GM19193 (cell line): ENCODE measurements around the gene CTDSPL.

Experiments used
- POLR2A ChIP-seq: IDR thresholded peaks from 4 replicates; pipeline ENCODE4 v1.6.1; 2011; ENCODE audit not compliant: insufficient read depth, insufficient read length; ENCODE audit errors: extremely low read depth

Gene CTDSPL

GRCh38 chr3:37863949-37864822 is 2.5 kb downstream of the CTDSPL start:
- TF ChIP-seq POLR2A = no peak

- TF ChIP-seq POLR2A = no peak
Observed at GRCh38 chr3:37864904-37865303, 3.2 kb downstream of the CTDSPL start.

DNA sequence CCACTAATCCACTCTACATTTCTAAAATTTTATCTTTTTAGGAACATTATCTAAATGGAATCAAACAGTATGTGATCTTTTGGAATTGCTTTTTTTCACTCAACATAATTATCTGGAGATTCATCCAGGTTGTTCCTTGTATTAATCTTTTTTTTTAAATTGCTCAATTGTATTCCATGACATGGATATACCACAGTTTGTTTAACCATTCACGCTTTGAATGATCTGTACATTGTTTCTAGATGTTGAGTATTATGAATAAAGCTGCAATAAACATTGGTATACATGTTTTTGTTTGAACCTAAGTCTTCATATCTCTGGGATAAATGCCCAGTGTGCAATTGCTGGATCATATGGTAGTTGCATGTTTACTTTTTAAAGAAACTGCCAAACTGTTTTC is 5.5 kb downstream of the CTDSPL start:
- no peak for TF ChIP-seq POLR2A

DNA sequence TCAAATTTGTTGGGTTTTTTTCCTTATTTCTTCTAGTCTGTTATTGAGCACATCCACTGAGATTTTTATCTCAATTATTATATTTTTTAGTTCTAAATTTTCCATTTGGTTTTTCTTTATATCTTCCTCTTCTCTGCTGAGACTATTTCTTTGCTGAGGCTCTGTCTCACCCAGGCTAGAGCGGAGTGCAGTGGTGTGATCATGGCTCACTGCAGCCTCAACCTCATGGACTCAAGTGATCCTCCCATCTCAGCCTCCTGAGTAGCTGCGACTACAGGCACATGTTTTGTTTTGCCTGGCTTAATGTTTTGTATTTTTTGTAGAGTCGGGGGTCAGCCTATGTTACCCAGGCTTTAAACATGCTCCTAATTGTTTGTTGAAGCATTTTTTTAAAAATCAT is 10.2 kb downstream of the CTDSPL start:
- no peak for TF ChIP-seq POLR2A

GRCh38 chr3:37872413-37873160 is 10.9 kb downstream of the CTDSPL start:
- TF ChIP-seq POLR2A = no peak

DNA sequence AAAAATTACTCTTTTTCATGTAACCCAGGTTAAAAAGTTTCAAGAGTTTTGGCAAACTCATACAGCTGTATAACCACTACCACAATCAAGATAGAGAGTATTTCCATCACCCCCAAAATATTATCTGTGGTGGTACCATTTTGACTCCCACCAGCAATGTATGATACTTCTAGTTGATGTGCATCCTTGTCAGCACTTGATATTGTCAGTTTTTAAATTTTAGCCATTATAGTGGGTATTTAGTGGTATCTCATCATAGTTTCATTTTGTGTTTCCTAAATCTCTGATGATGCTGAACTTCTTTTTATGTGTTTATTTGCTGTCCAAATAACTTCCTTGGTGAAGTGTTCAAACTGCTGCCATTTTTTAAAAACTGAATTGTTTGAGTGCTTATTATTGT is 14.6 kb downstream of the CTDSPL start:
- no peak for TF ChIP-seq POLR2A

DNA sequence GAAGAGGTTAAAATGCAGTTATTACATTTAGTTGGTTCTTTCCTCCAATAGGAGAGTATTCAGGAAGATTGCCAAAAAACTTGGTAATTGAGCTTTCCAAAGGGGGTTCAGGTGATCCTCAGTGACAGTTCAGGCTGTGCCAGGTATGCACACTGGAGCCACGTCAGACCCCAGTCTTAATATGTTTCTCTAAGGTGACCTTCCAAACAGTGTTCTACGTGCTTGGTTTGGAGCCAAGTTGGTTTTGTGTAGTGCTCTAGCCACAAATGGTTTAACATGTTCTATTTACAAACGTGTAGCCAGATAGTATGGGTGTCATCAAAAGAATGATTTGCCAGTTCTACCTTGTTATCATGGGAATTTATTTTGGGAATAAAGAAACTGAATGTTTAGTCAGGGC is 21.0 kb downstream of the CTDSPL start:
- no peak for TF ChIP-seq POLR2A

GRCh38 chr3:37885814-37886213 is 24.1 kb downstream of the CTDSPL start:
- no peak for TF ChIP-seq POLR2A

DNA sequence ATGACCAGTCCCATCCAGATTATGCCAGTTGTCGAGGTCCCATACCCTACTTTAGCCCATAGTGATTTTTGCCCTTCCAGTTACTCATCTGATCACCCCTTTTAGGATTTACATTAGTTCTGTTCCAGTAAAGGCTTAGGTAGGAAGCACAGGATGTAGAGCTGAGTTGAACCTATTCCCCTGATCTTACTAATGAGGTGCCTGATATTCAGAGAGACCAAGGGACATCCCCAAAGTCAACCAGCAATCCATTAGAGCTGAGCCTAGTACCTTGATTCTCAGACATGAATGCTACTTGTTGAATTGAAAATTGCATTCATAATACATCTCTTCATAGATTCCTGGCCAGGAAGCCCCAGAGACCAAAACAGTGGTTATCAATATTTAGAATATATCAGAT is 24.7 kb downstream of the CTDSPL start:
- no peak for TF ChIP-seq POLR2A

DNA sequence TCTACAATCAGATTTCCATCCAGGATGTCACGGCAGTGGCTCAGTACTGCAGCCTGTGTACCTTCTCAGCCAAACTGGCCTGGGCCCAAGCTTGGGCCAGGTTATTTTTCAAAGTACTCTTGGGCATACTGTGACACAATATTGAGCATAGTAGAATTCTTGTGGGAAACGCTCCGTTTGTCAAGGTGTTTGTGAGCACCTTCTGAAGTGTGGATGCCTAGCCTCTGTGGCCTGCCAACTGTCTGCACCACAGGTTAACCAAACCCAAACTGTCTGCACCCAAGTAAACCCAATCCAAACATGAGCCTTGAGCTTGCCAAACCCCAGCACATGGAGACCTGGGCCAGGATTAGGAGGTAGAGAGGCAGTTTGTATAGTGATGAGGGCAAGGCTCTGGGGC is 25.4 kb downstream of the CTDSPL start:
- no peak for TF ChIP-seq POLR2A

GRCh38 chr3:37887824-37888223 is 26.1 kb downstream of the CTDSPL start:
- TF ChIP-seq POLR2A = no peak

GRCh38 chr3:37888421-37888820 is 26.7 kb downstream of the CTDSPL start:
- TF ChIP-seq POLR2A = no peak

DNA sequence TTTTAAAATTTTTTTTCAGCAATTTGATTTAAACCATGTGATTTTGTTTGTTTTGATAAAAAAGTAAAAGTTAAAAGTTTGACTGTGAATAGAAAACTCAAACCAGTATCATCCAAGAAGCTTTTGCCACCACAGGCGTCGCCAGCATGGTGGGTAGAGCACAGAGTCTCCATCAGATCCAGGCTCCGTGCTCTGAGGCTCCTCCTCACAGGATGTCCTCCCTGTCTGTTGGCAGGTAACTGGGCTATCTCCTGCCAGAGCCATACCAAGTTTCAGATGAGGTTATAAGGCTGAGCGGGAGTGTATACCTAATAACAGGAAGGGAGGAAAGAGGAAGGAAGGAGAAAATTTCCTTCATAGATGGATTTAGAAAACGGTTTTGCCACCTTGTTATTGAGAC is 28.8 kb downstream of the CTDSPL start:
- no peak for TF ChIP-seq POLR2A

- TF ChIP-seq POLR2A = no peak
Observed at GRCh38 chr3:37891227-37891626, 29.5 kb downstream of the CTDSPL start.

DNA sequence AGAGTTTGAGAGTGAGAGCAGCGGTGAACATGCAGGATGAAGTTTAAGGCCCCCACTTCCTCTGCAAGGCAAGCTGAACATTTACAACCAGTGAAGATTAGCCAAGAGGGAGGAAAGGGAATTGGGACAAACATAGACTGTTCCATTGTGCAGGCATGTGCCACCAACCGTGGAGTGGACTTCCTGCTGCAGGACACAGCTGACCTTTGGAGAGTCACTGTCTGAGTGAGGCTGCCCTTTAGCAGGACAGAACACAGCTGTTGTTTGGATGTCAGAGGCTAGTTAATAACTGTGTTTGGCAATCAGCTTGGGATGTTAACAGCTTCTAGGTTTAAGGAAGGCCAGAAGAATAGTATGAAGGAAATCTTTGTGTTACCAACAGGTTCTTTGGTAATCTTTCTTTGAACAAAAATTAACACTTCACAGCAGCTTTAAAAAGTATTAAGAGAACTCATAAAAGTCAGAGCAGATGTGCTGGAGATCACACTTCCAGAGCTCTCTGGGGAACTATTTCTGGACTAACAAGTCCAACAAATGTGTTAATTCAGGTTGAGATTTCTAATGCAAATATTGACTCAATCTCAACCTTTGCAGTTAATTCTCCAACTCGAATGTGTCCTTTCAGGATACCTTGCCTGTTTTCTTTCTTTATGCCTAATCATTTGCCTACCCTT is 31.4 kb downstream of the CTDSPL start:
- TF ChIP-seq POLR2A = no peak
